Caco-2 (cell line): ENCODE measurements around the gene ZNF507. TPM values are rescaled to one million over a fixed set of nuclear protein-coding genes. Genes with fewer than 3 reads are reported as not detected.

Source experiments
- BruUV-seq: library from RNA; stranded (reverse); fragments of 400-500 nt; replicated peaks from 2 replicates; lab custom pipeline; 2021; lab: Mats Ljungman, UMichigan
- CTCF ChIA-PET: fragments of 300-600 bp; sonication (Branson Sonifier 250); formaldehyde crosslinking; loops from one replicate; lab custom pipeline; 2022; ENCODE audit warnings: antibody characterized with exemption; lab: Charles Lee
- POLR2A ChIA-PET: fragments of 300-600 bp; sonication (Branson Sonifier 250); formaldehyde crosslinking; loops from one replicate; lab custom pipeline; 2022; ENCODE audit warnings: antibody characterized with exemption; lab: Charles Lee
- DNase-seq, 2 experiments: peaks; one replicate each; pipeline versions ENCODE4 v3.0.0 to v3.0.0-alpha.2; 2020 to 2022
- H3K27me3 ChIP-seq: replicated peaks from 2 replicates; pipeline ENCODE4 v1.6.0; 2011; ENCODE audit warnings: low read length; ENCODE audit not compliant: control insufficient read depth, insufficient read depth
- H3K36me3 ChIP-seq: 2 replicates; pipeline ENCODE4 v1.5.1; 2011; ENCODE audit warnings: low read length; ENCODE audit not compliant: control insufficient read depth, insufficient read depth
- H3K4me1 ChIP-seq: fragments of 250-450 bp; sonication (Bioruptor Pico); 2 replicates; pipeline ENCODE4 v1.5.1; 2020; ENCODE audit warnings: mild to moderate bottlenecking
- H3K4me3 ChIP-seq: 2 replicates; pipeline ENCODE4 v1.5.1; 2011; ENCODE audit warnings: low read depth, mild to moderate bottlenecking, control low read depth, low read length
- H3K9me3 ChIP-seq: fragments of 250-450 bp; sonication (Bioruptor Pico); 2 replicates; pipeline ENCODE4 v1.5.1; 2020; ENCODE audit warnings: mild to moderate bottlenecking, moderate library complexity
- H3K27ac Mint-ChIP-seq: one replicate; pipeline ENCODE4 v1.8.0; 2022; ENCODE audit warnings: mixed read lengths; ENCODE audit not compliant: unreplicated experiment
- H3K27me3 Mint-ChIP-seq: one replicate; pipeline ENCODE4 v1.8.0; 2022; ENCODE audit warnings: mixed read lengths; ENCODE audit not compliant: insufficient read depth, unreplicated experiment
- H3K36me3 Mint-ChIP-seq: one replicate; pipeline ENCODE4 v1.8.0; 2022; ENCODE audit warnings: mild to moderate bottlenecking, mixed read lengths; ENCODE audit not compliant: insufficient read depth, unreplicated experiment
- H3K4me1 Mint-ChIP-seq: one replicate; pipeline ENCODE4 v1.8.0; 2022; ENCODE audit warnings: low read depth, mixed read lengths; ENCODE audit not compliant: unreplicated experiment
- H3K4me3 Mint-ChIP-seq: one replicate; pipeline ENCODE4 v1.8.0; 2022; ENCODE audit warnings: mild to moderate bottlenecking, moderate library complexity, mixed read lengths; ENCODE audit not compliant: unreplicated experiment
- H3K9me3 Mint-ChIP-seq: one replicate; pipeline ENCODE4 v1.8.0; 2022; ENCODE audit warnings: mixed read lengths; ENCODE audit not compliant: unreplicated experiment
- intact Hi-C: fragments of 100-400 bp; cut with micrococcal nuclease; formaldehyde crosslinking; loops from one replicate; pipeline ENCODE4 v1.10.0; 2022; ENCODE audit not compliant: unreplicated experiment
- total RNA-seq: library from RNA; stranded (reverse); gene quantifications from 2 replicates; pipeline ENCODE4 v1.2.3, GENCODE V29; 2022
- TF ChIP-seq, protein P1 (sequence below), 2 experiments: fragments of 200-600 bp in 1 of 2; IDR thresholded peaks; 1 replicate in 1 of 2; 2 replicates in 1 of 2; pipeline versions ENCODE4 v1.5.1 to v1.8.0; 2011 to 2022; ENCODE audit warnings: antibody characterized with exemption in 1 of 2, control low read depth in 1 of 2, inconsistent platforms in 1 of 2, low read depth in 1 of 2, low read length in 1 of 2, mild to moderate bottlenecking in 1 of 2, moderate library complexity in 1 of 2; ENCODE audit not compliant: insufficient read depth in 1 of 2, severe bottlenecking in 1 of 2, unreplicated experiment in 1 of 2

Gene ZNF507
- total RNA-seq, 1 experiment from 2014 or later = 27.4 TPM

DNA sequence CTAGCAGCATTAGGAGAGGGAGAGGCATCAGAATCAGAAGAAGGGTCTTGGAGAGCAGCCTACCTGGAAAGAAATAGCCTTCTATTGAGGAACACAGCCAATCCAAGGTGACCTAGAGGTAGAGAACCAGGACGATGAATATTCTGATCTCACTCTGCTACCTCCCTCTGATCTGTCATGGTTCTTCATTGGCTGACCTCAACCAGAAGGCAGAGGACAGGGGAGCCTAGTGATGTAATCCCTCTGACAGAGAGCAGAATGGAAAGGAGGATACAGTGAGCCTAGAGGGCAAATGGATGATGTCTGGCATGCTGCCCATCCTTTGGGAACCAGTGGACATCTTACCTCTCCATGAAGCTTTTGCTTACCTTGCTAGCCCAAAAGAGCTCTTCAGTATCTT is 3.6 kb downstream of the ZNF507 start:
- intact Hi-C loops = no loop called here
- ChIA-PET POLR2A (no interaction called here), CTCF (no interaction called here)
- H3K4me3 ChIP-seq = no peak overlapping the region
- peaks cover 15% of the 10 kb centered on the region for H3K36me3 ChIP-seq
- Mint-ChIP-seq H3K4me1 (peaks cover 30% of the 10 kb centered on the region), H3K36me3 (peaks cover 43% of the 10 kb centered on the region), H3K27ac (no peak overlapping the region), H3K4me3 (peak overlapping the region; percentile 16), H3K27me3 (no peaks in the 10 kb centered on the region), H3K9me3 (no peaks in the 10 kb centered on the region)
- no peaks in the 10 kb centered on the region for H3K27me3 ChIP-seq
- TF ChIP-seq, protein P1, sequence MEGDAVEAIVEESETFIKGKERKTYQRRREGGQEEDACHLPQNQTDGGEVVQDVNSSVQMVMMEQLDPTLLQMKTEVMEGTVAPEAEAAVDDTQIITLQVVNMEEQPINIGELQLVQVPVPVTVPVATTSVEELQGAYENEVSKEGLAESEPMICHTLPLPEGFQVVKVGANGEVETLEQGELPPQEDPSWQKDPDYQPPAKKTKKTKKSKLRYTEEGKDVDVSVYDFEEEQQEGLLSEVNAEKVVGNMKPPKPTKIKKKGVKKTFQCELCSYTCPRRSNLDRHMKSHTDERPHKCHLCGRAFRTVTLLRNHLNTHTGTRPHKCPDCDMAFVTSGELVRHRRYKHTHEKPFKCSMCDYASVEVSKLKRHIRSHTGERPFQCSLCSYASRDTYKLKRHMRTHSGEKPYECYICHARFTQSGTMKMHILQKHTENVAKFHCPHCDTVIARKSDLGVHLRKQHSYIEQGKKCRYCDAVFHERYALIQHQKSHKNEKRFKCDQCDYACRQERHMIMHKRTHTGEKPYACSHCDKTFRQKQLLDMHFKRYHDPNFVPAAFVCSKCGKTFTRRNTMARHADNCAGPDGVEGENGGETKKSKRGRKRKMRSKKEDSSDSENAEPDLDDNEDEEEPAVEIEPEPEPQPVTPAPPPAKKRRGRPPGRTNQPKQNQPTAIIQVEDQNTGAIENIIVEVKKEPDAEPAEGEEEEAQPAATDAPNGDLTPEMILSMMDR (IDR thresholded peaks at IDR 0.05; ENCODE audit: insufficient read depth in 1 of 2, low read depth in 1 of 2, low read length in 1 of 2, severe bottlenecking in 1 of 2, unreplicated experiment in 1 of 2) = no peak
- BruUV-seq = no TSS peak
- H3K9me3 ChIP-seq = no peaks in the 10 kb centered on the region
- H3K4me1 ChIP-seq = peaks cover 25% of the 10 kb centered on the region
- DNase-seq = no peak

DNA sequence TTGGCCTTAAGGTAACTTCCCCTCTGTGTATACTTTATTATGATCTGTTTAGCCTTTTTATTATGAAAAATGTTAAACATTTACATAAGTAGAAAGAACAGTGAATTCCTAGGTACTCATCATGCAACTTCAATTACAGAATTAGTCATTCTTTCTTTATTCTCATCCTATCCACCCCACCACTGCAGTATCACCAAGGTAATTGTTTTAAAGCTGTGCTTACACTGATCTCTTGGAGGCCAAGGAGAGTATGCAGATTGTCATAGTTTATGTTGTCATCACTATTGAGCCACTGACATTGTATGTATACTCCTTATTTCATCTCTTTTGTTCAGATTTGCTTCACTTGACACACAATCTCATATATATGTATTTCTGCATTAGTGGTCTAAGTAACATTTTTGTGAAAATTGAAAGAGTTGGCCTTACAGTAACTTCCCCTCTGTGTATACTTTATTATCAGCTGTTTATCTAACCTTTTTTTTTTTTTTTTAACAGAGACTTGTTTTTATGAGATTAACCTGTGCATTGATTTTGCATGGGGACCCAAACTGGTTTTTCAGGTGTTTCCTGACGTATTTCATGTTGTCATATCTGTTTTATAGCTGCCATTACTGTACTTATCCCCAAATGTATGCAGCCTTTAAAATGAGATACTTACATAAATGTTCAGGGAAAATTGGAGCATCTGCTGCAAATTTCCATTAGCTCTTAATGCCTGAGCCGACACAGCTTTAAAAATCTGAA is 4.5 kb downstream of the ZNF507 start:
- H3K4me1 ChIP-seq = peaks cover 25% of the 10 kb centered on the region
- POLR2A ChIA-PET = interaction anchor here (0.7 kb wide), 1 partner anchor 56 kb away, joined by 3 read pairs; the partner anchor contains the start of gene DPY19L3
- DNase-seq = peak in 1 of 2 experiments; percentile 47
- Mint-ChIP-seq H3K27ac (peak overlapping the region; percentile 84), H3K9me3 (no peaks in the 10 kb centered on the region), H3K4me1 (peaks cover 30% of the 10 kb centered on the region), H3K36me3 (peaks cover 51% of the 10 kb centered on the region), H3K27me3 (no peaks in the 10 kb centered on the region), H3K4me3 (peak overlapping the region; percentile 60)
- no peak overlapping the region for H3K4me3 ChIP-seq
- no peaks in the 10 kb centered on the region for H3K27me3 ChIP-seq
- CTCF ChIA-PET = interaction anchor here (1.0 kb wide), 1 partner anchor 13 kb away, joined by 3 read pairs; no protein-coding TSS in a partner anchor
- H3K9me3 ChIP-seq = no peaks in the 10 kb centered on the region
- intact Hi-C loops = loop anchor here (1.0 to 2.0 kb wide), 2 partner anchors 23 to 55 kb away; partner anchors contain the start of gene DPY19L3
- no TSS peak for BruUV-seq
- H3K36me3 ChIP-seq = peaks cover 18% of the 10 kb centered on the region
- TF ChIP-seq, protein P1 (IDR thresholded peaks at IDR 0.05; ENCODE audit: insufficient read depth in 1 of 2, low read depth in 1 of 2, low read length in 1 of 2, severe bottlenecking in 1 of 2, unreplicated experiment in 1 of 2) = no peak

DNA sequence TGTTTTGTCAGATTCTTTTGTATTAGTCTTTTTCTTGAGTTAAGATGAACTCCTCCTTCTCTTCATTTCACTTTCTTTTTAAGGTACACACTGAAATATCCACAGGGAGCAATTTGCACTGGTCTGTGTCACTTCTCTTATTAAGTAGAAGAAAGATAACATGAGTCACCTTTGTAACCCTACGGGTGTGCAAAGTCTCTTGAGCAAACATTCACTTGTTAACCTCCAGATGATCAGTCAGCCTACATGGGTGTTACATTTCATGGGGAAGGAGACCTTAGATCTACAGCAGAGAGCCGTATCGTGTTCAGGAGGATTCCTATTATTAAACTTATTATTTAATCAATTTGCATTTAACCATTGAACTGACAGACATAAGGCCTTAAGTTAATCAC is 5.1 kb downstream of the ZNF507 start:
- Histone ChIP-seq H3K9me3 (no peaks in the 10 kb centered on the region), H3K4me3 (no peak overlapping the region), H3K27me3 (no peaks in the 10 kb centered on the region), H3K4me1 (peaks cover 25% of the 10 kb centered on the region), H3K36me3 (peaks cover 18% of the 10 kb centered on the region)
- CTCF ChIA-PET = interaction anchor here (1.0 kb wide), 1 partner anchor 13 kb away, joined by 3 read pairs; no protein-coding TSS in a partner anchor
- Mint-ChIP-seq H3K4me1 (peaks cover 30% of the 10 kb centered on the region), H3K36me3 (peaks cover 53% of the 10 kb centered on the region), H3K27ac (peak overlapping the region; percentile 84), H3K4me3 (peak overlapping the region; percentile 60), H3K27me3 (no peaks in the 10 kb centered on the region), H3K9me3 (no peaks in the 10 kb centered on the region)
- POLR2A ChIA-PET = interaction anchor here (0.7 kb wide), 1 partner anchor 55 kb away, joined by 3 read pairs; the partner anchor contains the start of gene DPY19L3
- DNase-seq = peak in 1 of 2 experiments; percentile 34
- intact Hi-C loops = loop anchor here (1.0 to 2.0 kb wide), 2 partner anchors 23 to 54 kb away; partner anchors contain the start of gene DPY19L3
- BruUV-seq = no TSS peak
- TF ChIP-seq, protein P1 (IDR thresholded peaks at IDR 0.05; ENCODE audit: insufficient read depth in 1 of 2, low read depth in 1 of 2, low read length in 1 of 2, severe bottlenecking in 1 of 2, unreplicated experiment in 1 of 2) = no peak
